Glomerular visceral epithelial cell (primary cell): ENCODE data around the gene KCNH3.
A peak's percentile ranks its signal among the peaks of the same experiment; 100 is the strongest.

Experiments used
- DNase-seq: peaks from one replicate; pipeline ENCODE4 v3.0.0-alpha.2; 2016; ENCODE audit errors: extremely low spot score

KCNH3 gene

DNA sequence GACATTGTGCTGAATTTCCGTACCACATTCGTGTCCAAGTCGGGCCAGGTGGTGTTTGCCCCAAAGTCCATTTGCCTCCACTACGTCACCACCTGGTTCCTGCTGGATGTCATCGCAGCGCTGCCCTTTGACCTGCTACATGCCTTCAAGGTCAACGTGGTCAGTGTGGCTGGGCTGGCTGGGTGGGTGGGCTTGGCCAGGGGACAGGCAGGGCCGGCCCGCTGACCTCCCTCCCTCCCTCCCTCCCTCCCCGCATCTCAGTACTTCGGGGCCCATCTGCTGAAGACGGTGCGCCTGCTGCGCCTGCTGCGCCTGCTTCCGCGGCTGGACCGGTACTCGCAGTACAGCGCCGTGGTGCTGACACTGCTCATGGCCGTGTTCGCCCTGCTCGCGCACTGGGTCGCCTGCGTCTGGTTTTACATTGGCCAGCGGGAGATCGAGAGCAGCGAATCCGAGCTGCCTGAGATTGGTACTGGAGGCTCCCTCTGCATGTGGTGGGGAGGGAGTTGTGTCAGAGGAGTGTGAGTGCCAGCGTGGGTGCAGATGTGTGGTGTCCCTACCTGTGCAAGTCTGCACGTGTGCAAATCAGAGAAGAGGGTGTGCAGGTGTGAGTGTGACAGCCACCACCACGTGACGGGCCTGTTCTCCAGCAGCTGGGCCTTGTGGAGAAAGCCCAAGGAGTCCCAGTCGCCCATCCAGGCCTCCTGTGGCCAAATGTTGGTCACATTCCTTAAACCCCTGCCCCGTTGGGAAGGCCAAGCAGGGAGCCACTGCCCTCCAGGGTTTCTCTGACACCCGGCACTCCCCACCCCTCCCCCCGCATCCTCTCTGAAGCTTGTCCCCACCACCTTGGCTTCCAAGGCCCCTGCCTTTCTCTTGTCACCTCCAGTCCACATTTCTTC, 5.3 kb downstream of the KCNH3 start:
- DNase-seq = no peak

DNA sequence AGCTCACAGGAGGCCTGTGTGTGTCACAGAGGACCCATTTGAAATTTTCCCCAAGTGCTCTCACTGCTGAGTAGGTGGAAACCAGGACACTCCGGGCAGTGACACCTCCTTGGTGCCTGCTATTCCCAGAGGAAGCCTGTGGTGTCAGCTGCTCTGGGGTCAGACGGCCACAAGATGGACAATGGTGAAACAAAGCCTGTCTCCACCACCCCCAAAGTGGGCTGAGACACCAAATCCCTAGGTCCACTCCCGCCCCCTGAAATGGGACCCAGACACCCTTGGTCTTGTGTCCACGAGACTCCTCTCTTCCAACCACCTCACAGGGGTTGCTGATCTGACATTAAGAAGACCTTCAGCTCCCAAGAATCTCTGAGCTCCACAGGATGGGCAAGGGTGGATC, 7.0 kb downstream of the KCNH3 start:
- DNase-seq = no peak

GRCh38 chr12:49546481-49546880, 7.7 kb downstream of the KCNH3 start:
- DNase-seq = no peak

GRCh38 chr12:49547090-49547690, 8.4 kb downstream of the KCNH3 start:
- no peak for DNase-seq

DNA sequence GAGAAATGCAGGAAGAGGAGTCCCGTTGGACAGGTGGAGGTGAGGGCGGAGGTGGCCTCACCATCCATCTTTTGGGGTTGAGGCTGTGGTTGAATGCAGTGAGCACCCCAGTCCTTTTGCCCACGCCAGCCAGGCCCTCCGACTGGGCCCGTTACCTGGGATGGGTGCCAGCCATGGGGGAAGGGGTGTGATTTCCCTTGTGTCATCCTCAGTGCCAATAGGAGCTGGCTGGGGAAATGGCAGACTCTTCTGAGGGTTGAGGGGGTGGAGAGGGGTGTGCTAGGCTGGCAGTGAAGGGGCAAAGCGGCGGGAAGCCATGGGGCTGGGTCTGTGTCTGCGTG, 9.6 kb downstream of the KCNH3 start:
- no peak for DNase-seq

DNA sequence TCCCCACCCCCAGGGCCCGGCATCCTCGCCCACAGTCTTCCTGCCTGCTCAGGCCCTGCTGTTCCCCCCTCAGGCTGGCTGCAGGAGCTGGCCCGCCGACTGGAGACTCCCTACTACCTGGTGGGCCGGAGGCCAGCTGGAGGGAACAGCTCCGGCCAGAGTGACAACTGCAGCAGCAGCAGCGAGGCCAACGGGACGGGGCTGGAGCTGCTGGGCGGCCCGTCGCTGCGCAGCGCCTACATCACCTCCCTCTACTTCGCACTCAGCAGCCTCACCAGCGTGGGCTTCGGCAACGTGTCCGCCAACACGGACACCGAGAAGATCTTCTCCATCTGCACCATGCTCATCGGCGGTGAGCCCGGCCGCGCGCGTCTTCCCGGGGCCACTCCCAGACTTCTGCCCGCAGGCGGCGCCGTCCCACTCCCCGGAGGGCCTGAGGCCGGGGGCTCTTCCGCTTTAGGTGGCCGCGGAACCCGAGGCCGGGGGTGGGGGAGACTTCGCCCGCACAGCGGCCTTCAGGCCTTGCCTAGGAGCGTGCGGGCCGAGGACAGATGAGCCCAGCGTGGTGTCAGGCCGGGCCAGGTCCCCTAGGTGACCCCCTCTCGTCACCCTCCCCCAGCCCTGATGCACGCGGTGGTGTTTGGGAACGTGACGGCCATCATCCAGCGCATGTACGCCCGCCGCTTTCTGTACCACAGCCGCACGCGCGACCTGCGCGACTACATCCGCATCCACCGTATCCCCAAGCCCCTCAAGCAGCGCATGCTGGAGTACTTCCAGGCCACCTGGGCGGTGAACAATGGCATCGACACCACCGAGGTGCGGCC, 10.2 kb downstream of the KCNH3 start:
- DNase-seq = no peak

- no peak for DNase-seq
Observed at GRCh38 chr12:49549735-49550692, 11.2 kb downstream of the KCNH3 start.

DNA sequence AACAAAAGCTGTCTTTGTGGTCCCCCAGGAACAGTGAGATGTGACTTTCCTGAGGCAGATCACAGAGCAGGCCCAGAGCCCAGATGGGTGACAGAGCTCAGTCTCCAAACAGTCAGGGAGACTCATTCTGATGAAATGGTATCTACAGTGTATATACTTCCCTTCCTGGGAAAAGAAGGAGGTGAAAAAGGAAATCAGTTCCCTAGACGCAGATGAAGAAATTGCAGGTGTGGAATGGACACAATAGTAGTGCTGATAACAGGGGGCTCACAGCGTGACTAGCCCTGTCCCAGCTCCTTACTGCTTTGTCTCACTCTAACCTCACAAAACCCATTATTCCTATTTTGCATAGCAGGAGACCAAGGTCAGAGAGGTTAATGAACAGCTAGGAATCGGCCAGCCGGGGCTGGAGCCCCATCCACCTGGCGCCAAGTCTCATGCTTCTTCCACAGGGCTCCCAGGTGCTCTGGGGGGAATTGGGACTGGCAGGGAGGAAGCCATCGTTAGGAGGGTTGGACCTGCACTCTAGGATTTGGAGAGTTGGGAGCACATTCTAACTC, 11.9 kb downstream of the KCNH3 start:
- no peak for DNase-seq

DNA sequence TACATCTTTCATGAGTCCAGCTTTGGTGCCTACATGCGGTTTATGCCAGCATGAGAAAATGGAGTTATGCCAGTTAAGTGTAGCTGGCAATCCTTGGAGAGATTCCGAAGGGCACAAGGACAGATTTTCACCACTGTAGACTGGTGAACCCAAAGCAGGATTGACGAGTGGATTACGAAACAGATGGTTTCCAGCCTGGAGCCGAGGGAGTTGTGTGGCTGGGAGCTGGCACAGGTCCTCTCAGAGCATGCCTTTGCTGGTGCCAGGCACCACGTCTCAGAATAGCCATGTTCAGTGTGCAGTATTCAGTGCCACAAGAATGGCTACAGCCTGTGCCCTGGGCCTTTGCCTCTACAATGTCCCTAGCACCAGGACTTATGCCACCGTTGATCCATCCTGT, 13.2 kb downstream of the KCNH3 start:
- no peak for DNase-seq

DNA sequence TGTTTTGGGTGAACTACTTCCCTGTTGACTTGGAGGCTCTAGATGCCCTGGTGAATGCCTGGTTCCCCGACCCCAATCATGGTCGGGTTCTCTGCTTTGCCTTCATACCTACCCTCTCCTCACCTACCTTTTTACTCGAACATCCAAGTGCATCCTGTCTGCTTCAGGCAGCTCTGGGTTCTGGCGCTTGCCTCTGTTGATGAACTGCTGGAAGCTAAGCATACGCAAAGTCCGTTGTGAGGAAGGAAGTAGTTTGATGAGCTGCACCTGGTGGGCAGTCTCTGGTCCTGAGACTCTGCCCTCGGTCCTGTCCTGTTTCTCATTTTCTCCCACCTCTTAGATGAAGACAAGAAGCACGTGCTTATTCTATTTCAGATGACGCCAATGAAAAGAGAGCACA, 13.6 kb downstream of the KCNH3 start:
- no peak for DNase-seq

DNA sequence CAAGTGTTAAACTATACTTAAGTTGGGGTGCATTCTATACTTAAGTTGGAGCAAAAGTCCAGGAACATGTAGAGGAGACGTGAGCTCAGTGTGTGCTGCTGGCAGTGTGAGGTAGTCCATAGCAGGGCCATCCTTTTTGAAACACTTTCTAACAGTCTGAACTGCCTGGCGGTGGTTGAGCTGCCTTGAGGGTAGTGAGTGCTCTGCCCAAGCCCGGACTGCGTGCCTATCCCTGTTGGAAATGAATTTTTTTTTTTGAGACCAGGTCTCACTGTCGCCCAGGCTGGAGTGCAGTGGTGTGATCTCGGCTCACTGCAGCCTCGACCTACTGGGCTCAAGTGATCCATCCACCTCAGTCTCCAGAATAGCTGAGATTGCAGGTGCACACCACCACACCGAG, 14.1 kb downstream of the KCNH3 start:
- no peak for DNase-seq

- peak; percentile 32 for DNase-seq
Observed at GRCh38 chr12:49553512-49554088, 14.8 kb downstream of the KCNH3 start.

GRCh38 chr12:49554266-49554665, 15.4 kb downstream of the KCNH3 start:
- DNase-seq = no peak

DNA sequence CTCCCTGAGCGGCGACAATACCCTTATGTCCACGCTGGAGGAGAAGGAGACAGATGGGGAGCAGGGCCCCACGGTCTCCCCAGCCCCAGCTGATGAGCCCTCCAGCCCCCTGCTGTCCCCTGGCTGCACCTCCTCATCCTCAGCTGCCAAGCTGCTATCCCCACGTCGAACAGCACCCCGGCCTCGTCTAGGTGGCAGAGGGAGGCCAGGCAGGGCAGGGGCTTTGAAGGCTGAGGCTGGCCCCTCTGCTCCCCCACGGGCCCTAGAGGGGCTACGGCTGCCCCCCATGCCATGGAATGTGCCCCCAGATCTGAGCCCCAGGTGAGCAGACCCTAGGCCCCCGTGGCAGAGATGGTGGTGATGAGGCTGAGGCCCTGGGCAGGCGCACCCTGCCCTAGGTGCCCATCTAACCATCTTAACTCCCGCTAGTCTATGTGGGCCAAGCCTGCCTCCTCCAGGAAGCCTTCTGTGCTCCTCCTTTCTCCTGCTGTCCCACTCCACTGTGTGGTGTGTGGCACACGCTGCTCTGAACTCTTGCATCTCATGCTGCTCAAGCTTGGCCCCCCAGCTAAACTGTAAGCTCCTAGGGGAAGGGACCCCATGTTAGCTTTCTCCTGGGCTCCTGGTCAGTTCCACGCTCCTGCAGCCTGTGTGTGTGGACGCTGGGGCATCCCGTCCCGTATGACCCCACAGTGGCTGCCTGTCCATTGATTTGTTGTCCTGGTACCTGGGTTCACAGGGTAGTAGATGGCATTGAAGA, 17.0 kb downstream of the KCNH3 start:
- no peak for DNase-seq

- DNase-seq = no peak
Observed at GRCh38 chr12:49556391-49557186, 17.8 kb downstream of the KCNH3 start.

DNA sequence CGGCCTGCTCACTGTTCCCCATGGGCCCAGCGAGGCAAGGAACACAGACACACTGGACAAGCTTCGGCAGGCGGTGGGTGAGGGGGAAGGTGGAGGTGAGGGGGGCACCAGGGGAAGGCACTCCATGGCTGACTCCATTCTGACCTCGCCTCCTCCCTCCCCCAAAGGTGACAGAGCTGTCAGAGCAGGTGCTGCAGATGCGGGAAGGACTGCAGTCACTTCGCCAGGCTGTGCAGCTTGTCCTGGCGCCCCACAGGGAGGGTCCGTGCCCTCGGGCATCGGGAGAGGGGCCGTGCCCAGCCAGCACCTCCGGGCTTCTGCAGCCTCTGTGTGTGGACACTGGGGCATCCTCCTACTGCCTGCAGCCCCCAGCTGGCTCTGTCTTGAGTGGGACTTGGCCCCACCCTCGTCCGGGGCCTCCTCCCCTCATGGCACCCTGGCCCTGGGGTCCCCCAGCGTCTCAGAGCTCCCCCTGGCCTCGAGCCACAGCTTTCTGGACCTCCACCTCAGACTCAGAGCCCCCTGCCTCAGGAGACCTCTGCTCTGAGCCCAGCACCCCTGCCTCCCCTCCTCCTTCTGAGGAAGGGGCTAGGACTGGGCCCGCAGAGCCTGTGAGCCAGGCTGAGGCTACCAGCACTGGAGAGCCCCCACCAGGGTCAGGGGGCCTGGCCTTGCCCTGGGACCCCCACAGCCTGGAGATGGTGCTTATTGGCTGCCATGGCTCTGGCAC, 18.5 kb downstream of the KCNH3 start:
- no peak for DNase-seq

DNA sequence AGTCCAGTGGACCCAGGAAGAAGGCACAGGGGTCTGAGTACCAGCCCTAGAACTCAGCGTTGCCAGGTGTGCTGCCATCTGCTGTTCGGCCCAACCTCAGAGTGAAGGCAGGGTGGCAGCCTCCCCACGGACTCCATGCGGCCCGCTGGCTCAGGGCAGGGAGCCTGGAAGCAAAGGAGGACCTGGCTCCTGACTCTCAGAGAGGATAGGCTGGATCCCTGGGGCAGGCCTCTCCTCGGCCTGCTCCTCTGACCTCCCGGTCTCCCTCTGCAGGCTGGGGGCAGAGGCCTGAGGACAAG, 19.0 kb downstream of the KCNH3 start:
- DNase-seq = no peak

- no peak for DNase-seq
Observed at GRCh38 chr12:49558526-49558925, 19.7 kb downstream of the KCNH3 start.
